Upper lobe of left lung (tissue), 4 donors: ENCODE results near the gene YTHDF2.

Experiments
- POLR2A ChIP-seq, 4 donors: fragments of 450-650 bp; IDR thresholded peaks; one replicate each; pipeline ENCODE4 v1.5.1; 2016 to 2017; ENCODE audit warnings: antibody characterized with exemption in 4 of 4, mild to moderate bottlenecking in 2 of 4
- POLR2AphosphoS5 ChIP-seq, 2 donors: sonication (generic); formaldehyde crosslinking; IDR thresholded peaks; one replicate each; pipeline ENCODE4 v1.5.1; 2017; ENCODE audit warnings: antibody characterized with exemption in 2 of 2
- TF ChIP-seq, protein P1 (sequence below), 6 experiments: fragments of 450-650 bp in 4 of 6; fragments of 200-600 bp in 2 of 6; sonication (generic) in 2 of 6; IDR thresholded peaks; one replicate each; pipeline ENCODE4 v1.5.1; 2016 to 2019; ENCODE audit warnings: antibody characterized with exemption in 6 of 6

DNA sequence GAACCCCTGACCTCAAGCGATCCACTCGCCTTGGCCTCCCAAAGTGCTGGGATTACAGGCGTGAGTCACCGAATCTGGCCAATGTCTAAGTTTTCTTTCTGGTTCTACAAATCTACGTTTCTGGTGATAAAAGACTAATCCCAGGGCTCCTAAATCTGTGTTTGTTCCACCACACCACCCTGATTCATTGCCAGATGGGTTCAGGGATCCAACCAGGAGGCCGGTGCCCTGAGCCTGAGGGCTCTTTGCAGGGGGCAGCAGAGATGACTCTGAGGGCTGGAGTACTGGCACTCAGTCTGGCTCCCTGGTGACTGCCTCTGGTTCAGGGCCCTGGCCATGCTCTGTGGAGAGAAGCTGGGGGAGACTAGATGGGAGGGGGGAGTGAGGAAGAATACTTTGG is 64.7 kb downstream of the YTHDF2 start:
- TF ChIP-seq POLR2AphosphoS5 (IDR thresholded peaks at IDR 0.05) (no peak), POLR2A (IDR thresholded peaks at IDR 0.05) (no peak)
- TF ChIP-seq, protein P1, sequence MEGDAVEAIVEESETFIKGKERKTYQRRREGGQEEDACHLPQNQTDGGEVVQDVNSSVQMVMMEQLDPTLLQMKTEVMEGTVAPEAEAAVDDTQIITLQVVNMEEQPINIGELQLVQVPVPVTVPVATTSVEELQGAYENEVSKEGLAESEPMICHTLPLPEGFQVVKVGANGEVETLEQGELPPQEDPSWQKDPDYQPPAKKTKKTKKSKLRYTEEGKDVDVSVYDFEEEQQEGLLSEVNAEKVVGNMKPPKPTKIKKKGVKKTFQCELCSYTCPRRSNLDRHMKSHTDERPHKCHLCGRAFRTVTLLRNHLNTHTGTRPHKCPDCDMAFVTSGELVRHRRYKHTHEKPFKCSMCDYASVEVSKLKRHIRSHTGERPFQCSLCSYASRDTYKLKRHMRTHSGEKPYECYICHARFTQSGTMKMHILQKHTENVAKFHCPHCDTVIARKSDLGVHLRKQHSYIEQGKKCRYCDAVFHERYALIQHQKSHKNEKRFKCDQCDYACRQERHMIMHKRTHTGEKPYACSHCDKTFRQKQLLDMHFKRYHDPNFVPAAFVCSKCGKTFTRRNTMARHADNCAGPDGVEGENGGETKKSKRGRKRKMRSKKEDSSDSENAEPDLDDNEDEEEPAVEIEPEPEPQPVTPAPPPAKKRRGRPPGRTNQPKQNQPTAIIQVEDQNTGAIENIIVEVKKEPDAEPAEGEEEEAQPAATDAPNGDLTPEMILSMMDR (IDR thresholded peaks at IDR 0.05), result no peak
